Measurements from ENCODE around the gene TRMT112. TPM values are rescaled to one million over a fixed set of nuclear protein-coding genes. Genes with fewer than 3 reads are reported as not detected.
"Not testable (repeated sequence)": the region's sequence is repeated elsewhere in the genome, so short reads cannot be mapped to it uniquely, and the experiment has no call there.

The TRMT112 gene
- total RNA-seq, 1 experiment from 2014 or later, result 471 TPM

GRCh38 chr11:64334764-64335735 lies 17.7 kb upstream of the TRMT112 start:
- DNase-seq (ENCODE audit: low read depth), result peak; percentile 98

- DNase-seq (ENCODE audit: low read depth), result no peak
These were observed 16.2 kb upstream of the TRMT112 start for GRCh38 chr11:64333556-64333955.

GRCh38 chr11:64331569-64332371 lies 14.4 kb upstream of the TRMT112 start:
- DNase-seq (ENCODE audit: low read depth), result peak; percentile 90

- DNase-seq (ENCODE audit: low read depth), result no peak
These were observed 13.5 kb upstream of the TRMT112 start for GRCh38 chr11:64330888-64331287.

GRCh38 chr11:64327993-64328392 lies 10.6 kb upstream of the TRMT112 start:
- no peak for DNase-seq (ENCODE audit: low read depth)

GRCh38 chr11:64327375-64327774 lies 10.0 kb upstream of the TRMT112 start:
- DNase-seq (ENCODE audit: low read depth), result no peak

- DNase-seq (ENCODE audit: low read depth), result no peak
These were observed 7.5 kb upstream of the TRMT112 start for GRCh38 chr11:64324692-64325469.

- not testable (repeated sequence) for DNase-seq (ENCODE audit: low read depth)
These were observed 6.6 kb upstream of the TRMT112 start for GRCh38 chr11:64323984-64324383.

- no peak for DNase-seq (ENCODE audit: low read depth)
These were observed 6.0 kb upstream of the TRMT112 start for GRCh38 chr11:64323373-64323772.

GRCh38 chr11:64322925-64323260 lies 5.5 kb upstream of the TRMT112 start:
- no peak for DNase-seq (ENCODE audit: low read depth)

- DNase-seq (ENCODE audit: low read depth), result no peak
These were observed 4.2 kb upstream of the TRMT112 start for GRCh38 chr11:64321533-64321932.

GRCh38 chr11:64321026-64321425 lies 3.7 kb upstream of the TRMT112 start:
- DNase-seq (ENCODE audit: low read depth), result no peak

- DNase-seq (ENCODE audit: low read depth), result no peak
These were observed 3.2 kb upstream of the TRMT112 start for GRCh38 chr11:64320556-64320955.

GRCh38 chr11:64318766-64319761 lies 1.7 kb upstream of the TRMT112 start:
- DNase-seq (ENCODE audit: low read depth), result no peak

- peak; percentile 96 for DNase-seq (ENCODE audit: low read depth)
These were observed 804 bp upstream of the TRMT112 start, which contains the start of gene PRDX5 for GRCh38 chr11:64317961-64318765. PRDX5 (plus strand) TSS chr11:64318121; CDS start chr11:64318216, 95 bp downstream.

GRCh38 chr11:64316672-64317324 lies 561 bp downstream of the TRMT112 start:
- DNase-seq (ENCODE audit: low read depth), result peak; percentile 51

- not testable (repeated sequence) for DNase-seq (ENCODE audit: low read depth)
These were observed 1.5 kb downstream of the TRMT112 start for GRCh38 chr11:64315667-64316526.
